Activated CD4-positive, alpha-beta memory T cell treated with anti-CD3 and anti-CD28 coated beads, Interleukin-2, amount 10 ng/mL, durations not matched to agents 7 days and 5 days (primary cell): ENCODE data around the gene IQSEC1. TPM values are rescaled to one million over a fixed set of nuclear protein-coding genes. Genes with fewer than 3 reads are reported as not detected.

Experiments used
- CTCF ChIA-PET: fragments of 350-600 bp; sonication (Branson Sonifier 250); formaldehyde crosslinking; loops from one replicate; lab custom pipeline; 2021; ENCODE audit warnings: antibody characterized with exemption, inconsistent platforms; lab: Charles Lee
- POLR2A ChIA-PET: fragments of 350-600 bp; sonication (Branson Sonifier 250); formaldehyde crosslinking; loops from one replicate; lab custom pipeline; 2021; ENCODE audit warnings: antibody characterized with exemption; lab: Charles Lee
- DNase-seq: peaks from one replicate; pipeline ENCODE4 v3.0.0-alpha.2; 2020
- H3K27ac Mint-ChIP-seq: one replicate; pipeline ENCODE4 v1.8.0; 2021; ENCODE audit warnings: mild to moderate bottlenecking, mixed read lengths
- H3K27me3 Mint-ChIP-seq: one replicate; pipeline ENCODE4 v1.8.0; 2021; ENCODE audit warnings: mixed read lengths
- H3K36me3 Mint-ChIP-seq: one replicate; pipeline ENCODE4 v1.8.0; 2021; ENCODE audit warnings: low read depth, mixed read lengths
- H3K4me1 Mint-ChIP-seq: one replicate; pipeline ENCODE4 v1.8.0; 2021; ENCODE audit warnings: mixed read lengths
- H3K4me3 Mint-ChIP-seq: one replicate; pipeline ENCODE4 v1.8.0; 2021; ENCODE audit warnings: mild to moderate bottlenecking, mixed read lengths
- H3K9me3 Mint-ChIP-seq: one replicate; pipeline ENCODE4 v1.8.0; 2021; ENCODE audit warnings: mixed read lengths
- total RNA-seq, 2 experiments: library from RNA; stranded (reverse); gene quantifications; one replicate each; pipeline ENCODE4 v1.2.3, GENCODE V29; 2021

The IQSEC1 gene
- total RNA-seq, 2 experiments from 2014 or later = 99.8 to 100 TPM

DNA sequence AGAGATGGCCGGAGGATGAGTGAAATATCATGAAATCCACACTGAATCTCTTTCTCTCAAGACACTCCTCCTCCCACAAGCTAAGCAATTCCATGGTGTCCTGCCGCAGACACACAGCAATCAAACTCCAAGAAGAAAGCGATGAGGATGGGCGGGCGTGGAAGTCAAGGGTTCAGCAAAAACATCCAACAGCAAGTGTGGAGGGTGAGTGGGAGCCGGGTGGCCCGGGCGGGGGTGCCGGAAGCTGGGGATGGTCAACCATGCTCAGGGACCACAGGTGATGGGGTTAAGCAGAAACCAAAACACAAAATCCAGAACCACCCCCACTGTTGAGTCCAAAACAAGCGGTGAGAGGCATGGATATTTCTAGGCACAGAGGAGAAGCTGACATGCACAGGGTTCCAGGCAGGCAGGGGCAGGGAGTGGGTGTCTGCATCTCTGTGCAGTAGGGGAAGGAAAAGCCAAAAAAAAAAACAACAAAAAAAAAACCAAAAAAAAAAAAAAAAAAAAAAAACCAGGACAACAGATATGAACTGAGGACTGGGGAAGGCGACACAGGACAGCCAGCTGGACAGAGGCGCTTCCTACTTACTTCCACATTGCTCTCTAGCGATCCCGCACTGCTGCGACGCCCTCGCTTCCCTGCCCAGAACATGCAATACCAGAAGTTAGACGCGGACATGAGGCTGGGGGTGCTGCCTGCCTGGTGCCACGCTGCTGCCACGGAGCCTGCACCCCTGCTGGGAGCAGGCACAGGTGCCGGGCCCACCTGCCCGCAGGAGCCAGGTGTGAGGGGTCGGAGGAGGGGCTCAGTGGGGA, 170.8 kb downstream of the IQSEC1 start:
- no peak overlapping the region for H3K27ac Mint-ChIP-seq
- no peaks in the 10 kb centered on the region for H3K9me3 Mint-ChIP-seq
- POLR2A ChIA-PET = no interaction called here

DNA sequence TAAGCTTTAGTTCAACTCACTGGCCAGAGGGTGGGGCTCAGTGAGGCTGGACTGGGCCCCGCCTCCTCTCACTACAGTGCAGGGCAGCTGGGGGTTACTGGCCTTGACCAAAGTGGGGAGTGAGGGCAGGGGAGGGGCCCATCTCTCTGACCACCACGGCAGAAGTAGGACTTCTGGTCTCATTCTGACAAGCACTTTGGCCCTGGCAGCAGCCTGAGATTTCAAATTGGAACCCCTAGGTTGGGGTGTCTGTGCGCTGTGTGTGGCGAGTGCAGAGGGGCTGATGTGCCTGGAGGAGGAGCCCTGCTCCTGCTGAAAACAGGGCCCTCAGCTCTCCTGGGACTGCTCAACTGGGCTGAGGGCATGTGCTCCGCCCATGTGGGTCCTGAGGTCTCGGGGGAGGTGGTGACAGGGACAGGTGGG, 171.6 kb downstream of the IQSEC1 start:
- no peak overlapping the region for H3K27ac Mint-ChIP-seq
- no peak for DNase-seq
- peaks cover 4% of the 10 kb centered on the region for H3K4me1 Mint-ChIP-seq
- no peaks in the 10 kb centered on the region for H3K9me3 Mint-ChIP-seq
- H3K36me3 Mint-ChIP-seq = peaks cover 34% of the 10 kb centered on the region
- POLR2A ChIA-PET = no interaction called here
- CTCF ChIA-PET = no interaction called here
- no peak overlapping the region for H3K4me3 Mint-ChIP-seq
- no peaks in the 10 kb centered on the region for H3K27me3 Mint-ChIP-seq

More for the DNA sequence above, 170.8 kb downstream of the IQSEC1 start:
- peaks cover 39% of the 10 kb centered on the region for H3K36me3 Mint-ChIP-seq
- DNase-seq = no peak
- CTCF ChIA-PET = no interaction called here
- H3K4me3 Mint-ChIP-seq = no peak overlapping the region
- peaks cover 3% of the 10 kb centered on the region for H3K4me1 Mint-ChIP-seq
- H3K27me3 Mint-ChIP-seq = no peaks in the 10 kb centered on the region

- Mint-ChIP-seq H3K4me3 (no peak overlapping the region), H3K27me3 (no peaks in the 10 kb centered on the region), H3K27ac (no peak overlapping the region), H3K4me1 (peaks cover 4% of the 10 kb centered on the region), H3K9me3 (no peaks in the 10 kb centered on the region), H3K36me3 (peaks cover 34% of the 10 kb centered on the region)
- ChIA-PET POLR2A (no interaction called here), CTCF (interaction anchor here (1.5 kb wide), 1 partner anchor 10 kb away, joined by 4 read pairs; no protein-coding TSS in a partner anchor)
- DNase-seq = no peak
Observed at GRCh38 chr3:12900885-12901411, 172.3 kb downstream of the IQSEC1 start.

DNA sequence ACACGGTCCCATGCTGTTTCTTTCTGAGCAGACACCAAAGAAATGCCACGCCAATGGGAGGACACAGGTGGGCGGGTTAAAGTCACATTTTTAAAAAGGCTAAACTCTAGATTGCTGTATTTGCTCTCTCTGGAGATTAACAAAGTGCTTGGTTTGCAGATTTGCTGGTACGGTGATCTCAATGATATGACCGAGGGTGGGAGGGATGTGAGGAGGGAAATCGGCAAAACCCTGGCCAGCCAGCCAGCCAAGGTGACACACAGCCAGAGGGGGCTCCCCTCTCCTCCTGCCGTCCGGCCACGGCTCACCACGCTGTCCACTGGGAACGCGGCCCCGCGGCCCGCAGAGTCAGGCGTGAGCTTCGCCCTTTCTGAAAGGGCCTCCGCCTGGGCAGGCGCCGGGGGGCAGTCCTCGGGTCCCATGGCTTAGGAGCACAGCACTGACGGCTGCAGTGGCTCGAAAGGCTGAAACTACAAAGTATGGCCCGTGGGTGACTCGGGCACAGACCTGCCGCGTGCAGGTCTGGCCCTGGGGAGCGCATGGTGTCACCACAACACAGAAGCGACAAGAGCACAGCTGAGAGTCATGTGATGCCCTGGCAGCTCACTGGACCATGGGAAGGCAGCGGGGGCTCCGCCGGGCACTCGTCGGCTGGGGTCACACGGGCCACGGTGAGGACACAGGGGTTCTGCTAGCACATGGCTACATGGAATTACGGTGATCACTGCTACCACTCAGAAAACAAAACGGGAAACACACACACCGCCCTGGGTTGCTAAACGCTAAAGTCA, 174.1 kb downstream of the IQSEC1 start:
- Mint-ChIP-seq H3K27ac (no peak overlapping the region), H3K4me3 (no peak overlapping the region), H3K4me1 (peaks cover 7% of the 10 kb centered on the region), H3K9me3 (no peaks in the 10 kb centered on the region), H3K27me3 (no peaks in the 10 kb centered on the region), H3K36me3 (peaks cover 31% of the 10 kb centered on the region)
- ChIA-PET POLR2A (no interaction called here), CTCF (interaction anchor here (0.5 to 1.5 kb wide), 3 partner anchors 7 to 421 kb away, joined by 3 to 4 read pairs (median 4); no protein-coding TSS in a partner anchor)
- no peak for DNase-seq

GRCh38 chr3:12898290-12898964, 174.8 kb downstream of the IQSEC1 start:
- Mint-ChIP-seq H3K4me1 (peaks cover 7% of the 10 kb centered on the region), H3K27ac (no peak overlapping the region), H3K4me3 (no peak overlapping the region), H3K9me3 (no peaks in the 10 kb centered on the region), H3K36me3 (peaks cover 31% of the 10 kb centered on the region), H3K27me3 (peaks cover 2% of the 10 kb centered on the region)
- ChIA-PET POLR2A (interaction anchor here (1.4 kb wide), 1 partner anchor 12 kb away, joined by 3 read pairs; no protein-coding TSS in a partner anchor), CTCF (no interaction called here)
- no peak for DNase-seq

GRCh38 chr3:12897381-12898289, 175.6 kb downstream of the IQSEC1 start:
- H3K27ac Mint-ChIP-seq = no peak overlapping the region
- DNase-seq = no peak
- ChIA-PET CTCF (no interaction called here), POLR2A (interaction anchor here (1.4 kb wide), 1 partner anchor 11 kb away, joined by 3 read pairs; no protein-coding TSS in a partner anchor)
- H3K36me3 Mint-ChIP-seq = peaks cover 29% of the 10 kb centered on the region
- no peaks in the 10 kb centered on the region for H3K9me3 Mint-ChIP-seq
- H3K4me1 Mint-ChIP-seq = peaks cover 7% of the 10 kb centered on the region
- peaks cover 2% of the 10 kb centered on the region for H3K27me3 Mint-ChIP-seq
- no peak overlapping the region for H3K4me3 Mint-ChIP-seq

- CTCF ChIA-PET = interaction anchor here (1.5 kb wide), 1 partner anchor 28 kb away, joined by 3 read pairs; no protein-coding TSS in a partner anchor
- no peak overlapping the region for H3K27ac Mint-ChIP-seq
- peaks cover 6% of the 10 kb centered on the region for H3K27me3 Mint-ChIP-seq
- H3K9me3 Mint-ChIP-seq = no peaks in the 10 kb centered on the region
- H3K4me1 Mint-ChIP-seq = peaks cover 10% of the 10 kb centered on the region
- H3K36me3 Mint-ChIP-seq = peaks cover 19% of the 10 kb centered on the region
- POLR2A ChIA-PET = no interaction called here
- H3K4me3 Mint-ChIP-seq = no peak overlapping the region
- no peak for DNase-seq
Observed at GRCh38 chr3:12896063-12896985, 176.9 kb downstream of the IQSEC1 start.

- H3K9me3 Mint-ChIP-seq = no peaks in the 10 kb centered on the region
- DNase-seq = no peak
- peaks cover 10% of the 10 kb centered on the region for H3K4me1 Mint-ChIP-seq
- no peak overlapping the region for H3K4me3 Mint-ChIP-seq
- ChIA-PET POLR2A (no interaction called here), CTCF (interaction anchor here (1.5 kb wide), 1 partner anchor 28 kb away, joined by 3 read pairs; no protein-coding TSS in a partner anchor)
- peak overlapping the region; percentile 37 for H3K27ac Mint-ChIP-seq
- peaks cover 16% of the 10 kb centered on the region for H3K36me3 Mint-ChIP-seq
- H3K27me3 Mint-ChIP-seq = peaks cover 12% of the 10 kb centered on the region
Observed at GRCh38 chr3:12895391-12896062, 177.7 kb downstream of the IQSEC1 start.

- Mint-ChIP-seq H3K4me3 (no peak overlapping the region), H3K9me3 (no peaks in the 10 kb centered on the region), H3K27ac (no peak overlapping the region), H3K36me3 (peaks cover 12% of the 10 kb centered on the region), H3K27me3 (peaks cover 21% of the 10 kb centered on the region), H3K4me1 (peaks cover 10% of the 10 kb centered on the region)
- DNase-seq = no peak
- CTCF ChIA-PET = no interaction called here
- POLR2A ChIA-PET = no interaction called here
Observed at GRCh38 chr3:12894629-12895028, 178.6 kb downstream of the IQSEC1 start.

DNA sequence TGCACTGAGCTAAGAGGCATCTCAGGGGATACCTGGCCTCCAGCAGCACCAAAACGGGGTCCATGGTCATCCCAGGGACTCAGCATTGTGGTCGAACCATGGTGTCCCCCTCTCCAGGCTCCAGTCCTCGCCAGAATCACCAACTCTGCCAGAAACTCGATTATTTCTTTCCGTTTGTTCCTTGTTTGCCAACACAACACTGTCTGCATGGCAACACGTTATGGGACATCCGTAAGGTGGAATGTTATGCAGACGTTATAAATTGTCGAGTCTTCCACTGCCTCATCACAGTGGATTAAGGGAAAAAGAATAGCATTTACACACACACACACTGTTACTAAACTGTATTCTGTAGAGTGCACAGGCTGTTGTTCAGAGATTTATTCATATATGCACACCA, 179.4 kb downstream of the IQSEC1 start:
- ChIA-PET CTCF (no interaction called here), POLR2A (no interaction called here)
- no peak for DNase-seq
- H3K4me3 Mint-ChIP-seq = no peak overlapping the region
- peaks cover 10% of the 10 kb centered on the region for H3K4me1 Mint-ChIP-seq
- H3K9me3 Mint-ChIP-seq = no peaks in the 10 kb centered on the region
- no peak overlapping the region for H3K27ac Mint-ChIP-seq
- peaks cover 7% of the 10 kb centered on the region for H3K36me3 Mint-ChIP-seq
- H3K27me3 Mint-ChIP-seq = peaks cover 27% of the 10 kb centered on the region

DNA sequence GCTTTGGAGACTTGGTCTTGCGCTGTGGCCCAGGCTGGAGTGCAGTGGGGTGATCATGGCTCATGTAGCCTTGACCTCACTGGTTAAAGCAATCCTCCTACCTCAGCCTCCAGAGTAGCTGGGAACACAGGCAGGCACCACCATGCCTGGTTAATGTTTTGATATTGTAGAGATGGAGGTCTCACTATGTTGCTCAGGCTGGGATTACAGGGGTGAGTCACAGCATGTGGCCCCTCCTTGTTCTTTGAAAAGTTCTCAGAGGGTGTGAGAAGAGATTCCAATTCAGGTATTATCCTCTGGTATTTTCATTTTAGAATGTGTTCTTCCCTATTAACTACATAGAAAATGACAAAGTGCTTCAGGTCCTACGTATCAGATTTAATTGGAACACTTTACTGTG, 180.0 kb downstream of the IQSEC1 start:
- DNase-seq = no peak
- H3K4me3 Mint-ChIP-seq = no peak overlapping the region
- H3K27ac Mint-ChIP-seq = no peak overlapping the region
- peaks cover 4% of the 10 kb centered on the region for H3K36me3 Mint-ChIP-seq
- ChIA-PET CTCF (no interaction called here), POLR2A (no interaction called here)
- H3K9me3 Mint-ChIP-seq = no peaks in the 10 kb centered on the region
- peaks cover 33% of the 10 kb centered on the region for H3K27me3 Mint-ChIP-seq
- peaks cover 10% of the 10 kb centered on the region for H3K4me1 Mint-ChIP-seq
